Stimulated activated CD4-positive, alpha-beta T cell treated with anti-CD3 and anti-CD28 coated beads, TNF-alpha, amount 100 ng/mL, for 24 hours (primary cell): ENCODE data around the gene GFM1.
"Not testable (repeated sequence)": the region's sequence is repeated elsewhere in the genome, so short reads cannot be mapped to it uniquely, and the experiment has no call there.

ENCODE experiments used
- DNase-seq, 3 experiments: peaks; one replicate each; pipeline ENCODE4 v3.0.0-alpha.2; 2020; ENCODE audit warnings: low read depth in 3 of 3

Gene GFM1

DNA sequence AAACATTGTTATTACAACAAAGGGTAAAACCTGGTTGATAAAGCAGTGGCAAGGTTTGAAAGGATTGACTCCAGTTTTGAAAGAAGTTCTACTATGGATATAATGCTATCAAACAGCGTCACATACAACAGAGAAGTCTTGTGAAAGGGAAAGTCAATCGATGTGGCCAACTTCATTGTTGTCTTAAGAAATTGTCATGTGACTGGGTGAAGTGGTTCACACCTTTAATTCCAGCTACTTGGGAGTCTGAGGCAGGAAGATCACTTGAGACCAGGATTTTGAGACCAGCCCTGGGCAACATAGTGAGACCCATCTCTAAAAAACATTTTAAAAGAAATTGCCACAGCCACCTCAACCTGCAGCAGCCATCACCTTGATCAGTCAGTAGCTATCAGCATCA is 34.4 kb downstream of the GFM1 start:
- no peak for DNase-seq

- no peak for DNase-seq
Measured at GRCh38 chr3:158679547-158680000, 35.2 kb downstream of the GFM1 start.

DNA sequence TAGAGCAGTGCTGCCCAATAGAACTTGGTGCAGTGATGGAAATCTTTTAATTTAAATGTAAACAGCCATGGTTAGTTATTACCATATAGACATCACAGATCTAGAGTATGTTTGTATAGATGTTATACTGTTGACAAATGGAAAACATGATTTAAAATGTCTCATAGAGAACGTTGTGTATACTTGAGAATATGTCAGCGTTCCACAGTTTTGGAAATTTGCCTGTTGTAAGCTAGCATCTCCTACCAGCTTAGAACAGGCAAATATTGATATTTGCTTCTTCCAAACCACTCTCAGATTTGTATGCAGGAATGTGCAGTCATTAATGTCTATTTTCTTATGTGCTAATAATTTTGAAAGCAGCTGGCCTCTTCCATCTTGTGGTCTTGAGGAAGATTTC is 36.5 kb downstream of the GFM1 start:
- DNase-seq = no peak

GRCh38 chr3:158683230-158683962 is 39.1 kb downstream of the GFM1 start:
- DNase-seq = no peak

DNA sequence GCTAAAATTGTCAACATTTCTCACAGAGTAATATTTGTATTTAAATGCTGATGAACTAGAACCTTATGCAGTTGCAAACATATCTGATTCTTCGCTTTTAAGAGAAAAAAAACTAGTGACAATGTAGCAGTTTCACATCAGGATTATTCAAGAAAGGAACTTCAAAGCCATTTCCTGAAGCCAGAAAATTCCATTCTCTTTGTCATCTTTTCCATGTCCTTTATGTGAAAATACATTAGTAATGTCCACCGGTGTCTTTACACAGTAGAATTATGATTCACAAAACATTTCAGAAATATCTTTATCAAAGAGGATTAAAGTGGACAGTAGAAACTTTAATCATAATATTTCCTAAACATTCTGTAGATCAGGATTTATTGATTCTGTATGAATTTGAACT is 40.8 kb downstream of the GFM1 start:
- DNase-seq = no peak

DNA sequence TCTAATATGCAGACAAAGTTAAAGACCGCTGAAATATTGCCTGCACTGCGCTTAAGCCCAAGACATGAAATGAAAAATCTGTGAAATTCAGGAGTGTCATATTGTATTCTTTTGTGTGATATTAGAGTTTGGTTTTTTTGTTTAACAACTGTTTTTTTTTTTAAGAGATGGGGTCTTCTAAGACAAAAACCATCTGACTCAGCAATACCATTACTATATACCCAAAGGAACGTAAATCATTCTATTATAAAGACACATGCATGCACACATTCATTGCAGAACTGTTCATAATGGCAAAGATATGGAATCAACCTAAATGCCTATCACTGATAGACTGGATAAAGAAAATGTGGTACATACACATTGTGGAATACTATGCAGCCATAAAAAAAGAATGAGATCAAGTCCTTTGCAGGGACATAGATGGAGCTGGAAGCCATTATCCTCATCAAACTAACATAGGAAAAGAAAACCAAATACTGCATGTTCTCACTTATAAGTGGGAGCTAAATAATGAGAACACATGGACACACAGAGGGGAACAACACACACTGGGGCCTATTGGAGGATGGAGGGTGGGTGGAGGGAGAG is 49.6 kb downstream of the GFM1 start:
- DNase-seq = not testable (repeated sequence)

- no peak for DNase-seq
Measured at GRCh38 chr3:158696618-158697017, 52.3 kb downstream of the GFM1 start.

- no peak for DNase-seq
Measured at GRCh38 chr3:158700559-158700958, 56.2 kb downstream of the GFM1 start.

DNA sequence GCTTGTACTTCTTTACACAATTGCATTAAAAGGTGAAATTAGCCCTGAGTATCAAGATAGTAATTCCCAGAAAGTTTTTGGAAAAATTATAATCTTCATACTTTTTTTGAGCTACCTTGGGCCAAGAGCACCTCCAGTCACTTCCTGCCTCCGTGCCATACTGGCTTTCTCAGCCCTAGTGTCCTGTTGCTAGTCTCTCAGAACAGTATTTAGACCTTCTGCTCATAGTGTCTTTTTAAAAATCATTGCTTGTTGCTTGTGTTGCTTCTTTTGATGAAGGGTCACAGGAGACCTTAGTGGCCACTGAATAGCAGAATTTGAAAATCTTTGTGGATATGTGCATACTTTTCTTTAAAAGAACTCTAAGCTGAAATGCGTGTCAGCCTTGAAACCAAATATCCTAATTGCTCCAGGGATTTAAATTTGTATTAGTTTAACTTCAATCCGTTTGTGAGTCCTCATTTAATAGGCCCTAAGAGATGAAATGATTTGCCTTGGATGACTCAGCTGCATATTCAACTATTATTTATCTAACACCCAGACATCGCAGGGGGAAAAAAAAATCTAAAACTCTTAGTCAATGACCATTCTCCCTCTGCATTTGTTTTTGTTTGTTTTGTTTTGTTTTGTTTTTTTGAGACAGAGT is 57.2 kb downstream of the GFM1 start:
- no peak for DNase-seq

GRCh38 chr3:158702815-158703481 is 58.6 kb downstream of the GFM1 start:
- DNase-seq = no peak

- no peak for DNase-seq
Measured at GRCh38 chr3:158703566-158703965, 59.2 kb downstream of the GFM1 start.

DNA sequence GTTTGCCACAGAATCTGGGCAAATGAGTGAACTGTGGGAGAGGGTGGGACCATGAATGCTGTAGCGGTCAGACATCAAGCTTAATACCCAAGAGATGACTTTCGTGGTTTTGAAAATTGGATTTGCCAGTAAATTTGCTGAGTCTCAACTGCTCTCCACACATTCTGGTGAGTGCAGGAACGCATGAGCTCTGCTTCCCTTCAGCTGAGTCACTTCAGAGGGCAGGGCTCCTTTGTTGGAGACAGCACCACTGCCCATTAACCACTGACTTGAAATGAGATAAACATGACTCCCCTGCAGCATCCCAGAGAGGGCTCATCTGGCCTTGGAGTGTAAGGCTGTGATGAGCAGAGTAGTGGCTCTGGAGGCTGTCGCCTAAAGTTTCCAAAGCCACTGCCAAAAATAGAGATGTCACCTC is 65.3 kb downstream of the GFM1 start:
- DNase-seq = no peak

- DNase-seq = no peak
Measured at GRCh38 chr3:158710601-158711000, 66.3 kb downstream of the GFM1 start.

DNA sequence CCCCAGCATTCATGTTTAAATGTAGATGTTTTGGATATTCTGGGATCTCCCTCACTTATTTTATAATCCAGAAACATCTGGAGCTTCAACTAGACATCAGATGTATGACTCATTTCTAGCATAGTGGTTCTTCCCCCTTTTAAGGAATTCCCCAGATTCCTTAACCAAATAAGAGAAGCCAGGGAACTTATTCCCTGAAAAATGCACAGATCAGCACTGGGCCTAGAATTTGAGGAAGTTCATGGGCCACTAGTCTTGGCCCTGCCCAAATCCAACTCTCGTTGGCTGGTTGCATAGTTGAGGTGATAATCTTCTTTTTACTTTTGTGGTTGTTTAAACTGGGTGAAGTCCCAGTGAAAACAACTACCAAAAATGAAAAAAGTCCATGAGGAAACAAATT is 67.6 kb downstream of the GFM1 start:
- no peak for DNase-seq

DNA sequence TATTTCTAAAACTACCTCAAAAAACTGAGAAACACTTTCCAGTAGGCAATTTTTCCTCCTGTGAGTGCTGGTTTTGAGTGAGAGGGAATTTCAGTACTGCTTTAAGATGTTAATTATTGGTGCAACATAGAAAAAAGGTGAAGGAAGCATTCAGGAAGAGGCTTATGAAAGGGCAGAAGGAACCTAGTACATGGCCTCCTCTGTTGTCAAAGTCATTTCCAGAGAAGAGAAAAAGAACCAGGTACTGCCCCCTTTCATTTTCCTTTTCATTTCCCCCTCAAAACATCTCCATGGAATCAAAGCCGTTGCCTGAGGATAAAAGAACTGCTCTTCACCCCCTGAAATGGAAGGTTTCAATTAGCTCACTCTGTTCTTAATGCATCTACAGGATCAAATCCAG is 68.1 kb downstream of the GFM1 start:
- no peak for DNase-seq

- DNase-seq = no peak
Measured at GRCh38 chr3:158713094-158713499, 68.8 kb downstream of the GFM1 start.

DNA sequence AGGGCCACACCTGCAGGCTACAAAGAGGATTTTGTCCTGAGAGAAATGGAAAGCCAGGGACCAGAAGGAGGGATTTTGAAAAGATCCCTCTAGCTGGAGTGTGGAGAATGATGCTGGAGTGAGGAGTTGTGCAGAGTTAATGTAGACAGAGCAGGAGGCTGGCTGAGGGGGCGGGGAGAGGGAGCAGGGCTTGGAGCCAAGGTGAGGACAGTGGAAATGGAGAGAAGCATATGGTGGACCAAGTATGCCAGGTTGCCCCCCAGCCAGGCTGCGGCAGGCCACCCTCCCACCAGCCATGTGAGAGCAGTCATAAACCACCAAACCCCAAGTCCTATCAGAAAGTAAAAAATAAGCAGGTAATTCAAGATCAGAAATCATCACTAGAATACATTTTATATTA is 73.2 kb downstream of the GFM1 start:
- DNase-seq = no peak

GRCh38 chr3:158718490-158719170 is 74.3 kb downstream of the GFM1 start:
- no peak for DNase-seq

GRCh38 chr3:158722108-158722507 is 77.8 kb downstream of the GFM1 start:
- no peak for DNase-seq

DNA sequence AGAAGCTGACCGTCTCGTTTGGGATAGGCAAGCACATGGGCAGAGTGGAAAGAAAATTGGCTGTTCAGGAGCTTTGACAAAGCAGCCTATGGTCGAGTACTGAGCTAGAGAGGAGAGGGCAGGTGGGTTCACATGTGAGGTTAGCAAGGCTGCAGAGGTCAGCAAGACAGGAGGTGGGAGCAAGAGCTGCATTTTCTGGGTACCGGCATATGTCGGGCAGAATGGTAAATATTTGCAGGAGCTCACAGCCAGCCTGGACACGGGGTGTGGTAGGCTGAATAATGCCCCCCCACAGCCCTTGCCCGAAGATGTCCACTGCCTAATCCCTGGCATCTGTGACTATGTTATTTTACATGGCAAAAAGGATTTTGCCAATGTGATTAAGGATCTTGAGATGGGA is 79.7 kb downstream of the GFM1 start:
- DNase-seq = no peak

GRCh38 chr3:158725348-158726011 is 81.2 kb downstream of the GFM1 start:
- DNase-seq = peak in 2 of 3 experiments; percentile 3 to 5
